HepG2 (cell line): ENCODE data around the gene KTN1. TPM values are rescaled to one million over a fixed set of nuclear protein-coding genes. Genes with fewer than 3 reads are reported as not detected.
A peak's percentile ranks its signal among the peaks of the same experiment; 100 is the strongest.

Experiments
- HMG20A ChIP-seq: IDR thresholded peaks from 2 replicates; pipeline ENCODE4 v1.6.1; 2016; ENCODE audit warnings: borderline replicate concordance
- JARID2 ChIP-seq: sonication (generic); formaldehyde crosslinking; IDR thresholded peaks from 2 replicates; pipeline ENCODE4 v1.8.1; 2023; ENCODE audit warnings: missing genetic modification reagents, inconsistent platforms; ENCODE audit not compliant: insufficient replicate concordance
- KIAA2018 ChIP-seq: sonication (generic); formaldehyde crosslinking; IDR thresholded peaks from 2 replicates; pipeline ENCODE4 v1.5.0; 2020; ENCODE audit warnings: mild to moderate bottlenecking, missing genetic modification reagents, borderline replicate concordance
- RARG ChIP-seq: sonication (generic); formaldehyde crosslinking; IDR thresholded peaks from 2 replicates; pipeline ENCODE4 v1.4.0; 2020; ENCODE audit warnings: low read depth, mild to moderate bottlenecking, missing genetic modification reagents
- SNAPC5 ChIP-seq: sonication (generic); formaldehyde crosslinking; IDR thresholded peaks from 2 replicates; pipeline ENCODE4 v1.8.1; 2023; ENCODE audit warnings: mild to moderate bottlenecking, missing genetic modification reagents, borderline replicate concordance
- SP140L ChIP-seq: sonication (generic); formaldehyde crosslinking; IDR thresholded peaks from 2 replicates; pipeline ENCODE4 v1.4.0; 2020; ENCODE audit warnings: missing genetic modification reagents, borderline replicate concordance
- ZNF101 ChIP-seq: sonication (generic); formaldehyde crosslinking; IDR thresholded peaks from 2 replicates; pipeline ENCODE4 v1.4.0; 2020; ENCODE audit warnings: mild to moderate bottlenecking, low read depth, missing genetic modification reagents, borderline replicate concordance
- ZNF121 ChIP-seq: sonication (generic); formaldehyde crosslinking; IDR thresholded peaks from 2 replicates; pipeline ENCODE4 v1.5.0; 2020; ENCODE audit warnings: mild to moderate bottlenecking, missing genetic modification reagents
- ZNF33A ChIP-seq: sonication (generic); formaldehyde crosslinking; IDR thresholded peaks from 2 replicates; pipeline ENCODE4 v1.5.1; 2020; ENCODE audit warnings: missing genetic modification reagents, mild to moderate bottlenecking, moderate library complexity, borderline replicate concordance
- ZNF670 ChIP-seq: sonication (generic); formaldehyde crosslinking; IDR thresholded peaks from 2 replicates; pipeline ENCODE4 v1.8.0; 2022; ENCODE audit warnings: mild to moderate bottlenecking, missing genetic modification reagents, borderline replicate concordance
- polyA plus RNA-seq, 8 experiments: library from polyadenylated mRNA; depleted of rRNA in 3 of 8; stranded (reverse) in 7 of 8; unstranded in 1 of 8; fragments of >200 nt; fragmentation: Illumina TruSeq in 4 of 8; extraction: Trizol in 4 of 8; gene quantifications; 2 replicates each; pipeline versions ENCODE4 v1.2.1 to v1.2.3, GENCODE V29; 2011 to 2016; ENCODE audit warnings: low read depth in 4 of 8, missing spikeins in 1 of 8, mixed read lengths in 1 of 8; ENCODE audit not compliant: insufficient read depth in 1 of 8
- total RNA-seq, 5 experiments: library from RNA; depleted of rRNA; stranded (reverse); fragments of >200 nt; fragmentation: Illumina TruSeq; extraction: Trizol; gene quantifications; 2 replicates each; pipeline ENCODE4 v1.2.3, GENCODE V29; 2016; ENCODE audit warnings: low read depth in 1 of 5
- TF ChIP-seq, protein P1 (sequence below): sonication (generic); formaldehyde crosslinking; IDR thresholded peaks from 2 replicates; pipeline ENCODE4 v1.5.0; 2020; ENCODE audit warnings: mild to moderate bottlenecking, missing genetic modification reagents
- TF ChIP-seq, protein P2 (sequence below): sonication (generic); formaldehyde crosslinking; IDR thresholded peaks from 2 replicates; pipeline ENCODE4 v1.5.0; 2020; ENCODE audit warnings: missing genetic modification reagents

KTN1 gene
- total and polyA plus RNA-seq, 2 of the 13 experiments (the other 11 are each of a cell fraction or from before 2014, with no cell fraction given) = 60.6 to 169 TPM

DNA sequence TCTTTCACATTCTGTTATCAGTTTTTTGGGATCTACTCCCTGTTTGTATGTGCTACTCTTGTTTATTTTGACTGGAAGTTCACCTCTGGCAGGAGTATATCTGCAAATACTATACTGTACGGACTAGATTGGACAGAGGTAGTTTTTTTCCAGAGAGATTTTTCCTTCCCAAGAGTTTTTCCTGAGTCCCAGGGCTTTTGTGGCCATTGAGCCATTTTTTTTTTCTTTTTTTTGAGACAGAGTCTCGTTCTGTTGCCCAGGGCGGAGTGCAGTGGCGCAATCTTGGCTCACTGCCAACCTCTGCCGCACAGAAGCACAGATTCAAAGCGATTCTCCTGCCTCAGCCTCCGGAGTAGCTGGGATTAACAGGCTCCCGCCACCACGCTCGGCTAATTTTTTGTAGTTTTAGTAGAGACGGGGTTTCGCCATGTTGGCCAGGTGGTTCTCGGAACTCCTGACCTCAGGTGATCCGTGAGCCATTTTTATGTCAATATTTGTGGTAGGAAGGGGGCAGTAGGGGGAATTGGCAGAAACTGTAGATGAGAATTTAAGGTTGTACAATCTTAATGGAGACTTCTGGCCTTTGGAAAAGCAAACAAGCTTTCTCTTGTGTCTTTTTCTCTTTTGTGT lies 19.4 kb downstream of the KTN1 start (continued):
- TF ChIP-seq, protein P1, sequence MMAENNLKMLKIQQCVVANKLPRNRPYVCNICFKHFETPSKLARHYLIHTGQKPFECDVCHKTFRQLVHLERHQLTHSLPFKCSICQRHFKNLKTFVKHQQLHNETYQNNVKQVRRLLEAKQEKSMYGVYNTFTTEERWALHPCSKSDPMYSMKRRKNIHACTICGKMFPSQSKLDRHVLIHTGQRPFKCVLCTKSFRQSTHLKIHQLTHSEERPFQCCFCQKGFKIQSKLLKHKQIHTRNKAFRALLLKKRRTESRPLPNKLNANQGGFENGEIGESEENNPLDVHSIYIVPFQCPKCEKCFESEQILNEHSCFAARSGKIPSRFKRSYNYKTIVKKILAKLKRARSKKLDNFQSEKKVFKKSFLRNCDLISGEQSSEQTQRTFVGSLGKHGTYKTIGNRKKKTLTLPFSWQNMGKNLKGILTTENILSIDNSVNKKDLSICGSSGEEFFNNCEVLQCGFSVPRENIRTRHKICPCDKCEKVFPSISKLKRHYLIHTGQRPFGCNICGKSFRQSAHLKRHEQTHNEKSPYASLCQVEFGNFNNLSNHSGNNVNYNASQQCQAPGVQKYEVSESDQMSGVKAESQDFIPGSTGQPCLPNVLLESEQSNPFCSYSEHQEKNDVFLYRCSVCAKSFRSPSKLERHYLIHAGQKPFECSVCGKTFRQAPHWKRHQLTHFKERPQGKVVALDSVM (CRISPR knock-in tag) = peak; percentile 92
- TF ChIP-seq SNAPC5 (CRISPR knock-in tag) = no peak
- TF ChIP-seq ZNF670 (CRISPR knock-in tag) = peak; percentile 95
- TF ChIP-seq KIAA2018 (CRISPR knock-in tag) = no peak
- TF ChIP-seq SP140L (CRISPR knock-in tag) = no peak
- no peak for TF ChIP-seq ZNF101
- TF ChIP-seq HMG20A (CRISPR knock-in tag) = peak; percentile 90
- TF ChIP-seq RARG = no peak
- TF ChIP-seq, protein P2, sequence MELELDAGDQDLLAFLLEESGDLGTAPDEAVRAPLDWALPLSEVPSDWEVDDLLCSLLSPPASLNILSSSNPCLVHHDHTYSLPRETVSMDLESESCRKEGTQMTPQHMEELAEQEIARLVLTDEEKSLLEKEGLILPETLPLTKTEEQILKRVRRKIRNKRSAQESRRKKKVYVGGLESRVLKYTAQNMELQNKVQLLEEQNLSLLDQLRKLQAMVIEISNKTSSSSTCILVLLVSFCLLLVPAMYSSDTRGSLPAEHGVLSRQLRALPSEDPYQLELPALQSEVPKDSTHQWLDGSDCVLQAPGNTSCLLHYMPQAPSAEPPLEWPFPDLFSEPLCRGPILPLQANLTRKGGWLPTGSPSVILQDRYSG = peak; percentile 76; the same call in 1 of the 2 replicates
- TF ChIP-seq JARID2 (CRISPR knock-in tag) = no peak
- TF ChIP-seq ZNF121 (CRISPR knock-in tag) = peak; percentile 96
- TF ChIP-seq ZNF33A = peak; percentile 56; the same call in 1 of the 2 replicates
